C4-2B (cell line): ENCODE results near the gene ZNF318.

Experiments used
- H3K27ac ChIP-seq: fragments of 450-650 bp; 2 replicates; pipeline ENCODE4 v1.5.1; 2017
- ZFX ChIP-seq: fragments of 450-650 bp; IDR thresholded peaks from 2 replicates; pipeline ENCODE4 v1.6.1; 2017
- TF ChIP-seq, protein P1 (sequence below): fragments of 450-650 bp; conservative IDR thresholded peaks from 2 replicates; pipeline ENCODE4 v1.5.1; 2017; ENCODE audit warnings: mild to moderate bottlenecking

The ZNF318 gene

DNA sequence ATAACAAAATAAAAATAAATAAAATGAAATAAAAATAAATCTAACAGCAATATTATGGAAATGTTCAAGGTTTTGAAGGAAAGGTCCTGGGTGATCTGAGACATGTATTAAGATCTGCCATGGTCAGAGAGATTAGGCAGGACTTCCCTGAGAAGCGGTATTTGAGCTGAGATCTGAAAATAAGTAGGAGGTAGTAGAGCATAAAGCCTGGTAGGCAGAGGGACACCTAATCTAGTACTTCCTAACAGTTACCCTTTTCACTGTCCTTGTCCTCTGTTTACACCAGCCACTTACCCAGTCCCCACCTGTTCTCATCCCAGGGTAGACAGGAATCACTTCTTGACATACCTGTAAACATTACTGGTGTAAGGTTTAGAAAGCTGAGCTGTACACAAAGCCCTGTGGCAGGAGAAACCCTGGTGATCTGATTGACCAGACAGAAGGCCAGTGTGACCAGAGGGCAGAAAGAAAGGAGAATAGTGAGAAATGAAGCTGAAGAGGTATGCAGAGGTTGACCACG, 8.3 kb upstream of the ZNF318 start:
- H3K27ac ChIP-seq, result no peak overlapping the region
- TF ChIP-seq, protein P1, sequence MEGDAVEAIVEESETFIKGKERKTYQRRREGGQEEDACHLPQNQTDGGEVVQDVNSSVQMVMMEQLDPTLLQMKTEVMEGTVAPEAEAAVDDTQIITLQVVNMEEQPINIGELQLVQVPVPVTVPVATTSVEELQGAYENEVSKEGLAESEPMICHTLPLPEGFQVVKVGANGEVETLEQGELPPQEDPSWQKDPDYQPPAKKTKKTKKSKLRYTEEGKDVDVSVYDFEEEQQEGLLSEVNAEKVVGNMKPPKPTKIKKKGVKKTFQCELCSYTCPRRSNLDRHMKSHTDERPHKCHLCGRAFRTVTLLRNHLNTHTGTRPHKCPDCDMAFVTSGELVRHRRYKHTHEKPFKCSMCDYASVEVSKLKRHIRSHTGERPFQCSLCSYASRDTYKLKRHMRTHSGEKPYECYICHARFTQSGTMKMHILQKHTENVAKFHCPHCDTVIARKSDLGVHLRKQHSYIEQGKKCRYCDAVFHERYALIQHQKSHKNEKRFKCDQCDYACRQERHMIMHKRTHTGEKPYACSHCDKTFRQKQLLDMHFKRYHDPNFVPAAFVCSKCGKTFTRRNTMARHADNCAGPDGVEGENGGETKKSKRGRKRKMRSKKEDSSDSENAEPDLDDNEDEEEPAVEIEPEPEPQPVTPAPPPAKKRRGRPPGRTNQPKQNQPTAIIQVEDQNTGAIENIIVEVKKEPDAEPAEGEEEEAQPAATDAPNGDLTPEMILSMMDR, result no peak
- no peak for TF ChIP-seq ZFX

DNA sequence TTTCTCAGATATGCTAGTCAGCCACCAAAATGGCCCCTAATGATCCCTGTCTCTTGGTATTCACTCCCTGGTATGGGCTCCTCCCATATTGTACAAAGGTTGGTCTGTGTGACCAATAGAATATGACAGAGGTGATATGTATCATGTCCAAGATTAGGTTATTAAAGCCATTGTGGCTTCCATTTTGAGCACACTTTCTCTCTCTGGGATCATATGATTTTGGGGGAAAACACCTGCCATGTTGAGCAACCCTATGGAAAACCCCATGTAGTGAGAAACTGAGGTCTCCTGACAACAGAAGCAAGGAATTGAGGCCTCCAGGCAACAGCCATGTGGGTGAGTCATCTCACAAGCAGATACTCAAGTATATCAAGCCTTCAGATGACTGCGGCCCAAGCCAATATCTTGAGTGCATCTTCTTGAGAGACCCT, 7.1 kb upstream of the ZNF318 start:
- no peak for TF ChIP-seq ZFX
- TF ChIP-seq, protein P1, result no peak
- H3K27ac ChIP-seq, result no peak overlapping the region

DNA sequence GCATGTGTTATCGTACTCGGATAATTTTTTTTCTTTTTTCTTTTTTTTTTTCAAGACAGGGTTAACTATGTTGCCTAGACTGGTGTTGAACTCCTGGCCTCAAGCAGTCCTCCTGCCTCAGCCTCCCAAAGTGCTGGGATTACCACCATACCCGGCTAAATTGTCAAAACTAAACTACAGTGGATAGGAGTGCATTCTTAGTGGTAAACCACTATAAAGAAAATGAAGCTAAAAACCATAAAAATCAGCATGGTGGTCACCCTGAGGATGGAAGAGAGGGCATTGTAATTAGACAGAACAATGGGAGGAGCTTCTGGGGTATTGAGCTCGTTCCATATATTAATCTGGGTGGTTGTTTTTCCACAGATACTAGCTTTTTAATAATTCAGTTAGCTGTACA, 6.2 kb upstream of the ZNF318 start:
- H3K27ac ChIP-seq, result no peak overlapping the region
- TF ChIP-seq ZFX, result no peak
- TF ChIP-seq, protein P1, result no peak

DNA sequence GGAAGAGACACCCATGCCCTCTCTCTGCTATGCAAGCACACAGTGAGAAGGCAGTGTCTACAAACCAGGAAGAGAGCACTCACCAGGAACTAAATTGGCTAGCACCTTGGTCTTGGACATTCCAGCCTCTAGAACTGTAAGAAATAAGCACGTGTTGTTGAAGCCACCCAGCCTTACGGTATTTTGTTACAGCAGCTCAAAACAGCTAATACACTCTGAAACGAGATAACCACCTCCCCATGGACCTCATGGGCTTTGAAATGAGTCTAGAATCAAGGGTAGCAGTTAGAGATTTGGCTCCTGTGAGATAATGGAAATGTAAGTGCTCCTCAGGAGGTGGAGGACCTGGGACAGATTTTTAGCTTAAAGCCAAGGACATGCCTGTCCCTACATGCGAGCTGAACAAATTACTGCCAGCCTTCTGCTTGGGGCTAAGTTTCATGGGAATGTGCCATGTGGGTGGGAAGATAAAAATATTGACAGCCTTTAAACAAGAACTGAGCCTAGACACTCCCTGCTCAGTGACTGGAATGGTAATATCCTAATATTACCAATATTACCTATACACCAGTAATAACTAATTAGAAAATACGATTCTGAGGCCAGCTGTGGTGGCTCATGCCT, 3.9 kb upstream of the ZNF318 start:
- no peak for TF ChIP-seq ZFX
- TF ChIP-seq, protein P1, result no peak
- no peak overlapping the region for H3K27ac ChIP-seq

DNA sequence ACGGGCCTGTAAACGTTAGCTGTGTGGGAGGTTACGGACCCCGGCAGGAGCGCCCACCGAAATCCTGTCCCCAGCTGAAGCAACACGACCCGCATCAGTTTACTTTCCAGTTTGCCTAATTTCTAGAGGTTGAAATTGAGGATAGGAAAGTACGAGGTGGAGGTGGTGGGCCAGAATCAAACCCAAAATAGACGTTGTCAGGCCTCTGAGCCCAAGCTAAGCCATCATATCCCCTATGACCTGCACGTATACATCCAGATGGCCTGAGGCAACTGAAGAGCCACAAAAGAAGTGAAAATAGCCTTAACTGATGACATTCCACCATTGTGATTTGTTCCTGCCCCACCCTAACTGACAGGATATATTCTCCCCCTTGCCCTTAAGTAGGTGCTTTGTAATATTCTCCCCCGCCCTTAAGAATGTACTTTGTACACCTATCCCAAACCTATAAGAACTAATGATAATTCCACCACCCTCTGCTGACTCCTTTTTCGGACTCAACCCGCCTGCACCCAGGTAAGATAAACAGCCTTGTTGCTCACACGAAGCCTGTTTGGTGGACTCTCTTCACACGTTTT, 645 bp upstream of the ZNF318 start:
- H3K27ac ChIP-seq, result peak overlapping the region; percentile 77

DNA sequence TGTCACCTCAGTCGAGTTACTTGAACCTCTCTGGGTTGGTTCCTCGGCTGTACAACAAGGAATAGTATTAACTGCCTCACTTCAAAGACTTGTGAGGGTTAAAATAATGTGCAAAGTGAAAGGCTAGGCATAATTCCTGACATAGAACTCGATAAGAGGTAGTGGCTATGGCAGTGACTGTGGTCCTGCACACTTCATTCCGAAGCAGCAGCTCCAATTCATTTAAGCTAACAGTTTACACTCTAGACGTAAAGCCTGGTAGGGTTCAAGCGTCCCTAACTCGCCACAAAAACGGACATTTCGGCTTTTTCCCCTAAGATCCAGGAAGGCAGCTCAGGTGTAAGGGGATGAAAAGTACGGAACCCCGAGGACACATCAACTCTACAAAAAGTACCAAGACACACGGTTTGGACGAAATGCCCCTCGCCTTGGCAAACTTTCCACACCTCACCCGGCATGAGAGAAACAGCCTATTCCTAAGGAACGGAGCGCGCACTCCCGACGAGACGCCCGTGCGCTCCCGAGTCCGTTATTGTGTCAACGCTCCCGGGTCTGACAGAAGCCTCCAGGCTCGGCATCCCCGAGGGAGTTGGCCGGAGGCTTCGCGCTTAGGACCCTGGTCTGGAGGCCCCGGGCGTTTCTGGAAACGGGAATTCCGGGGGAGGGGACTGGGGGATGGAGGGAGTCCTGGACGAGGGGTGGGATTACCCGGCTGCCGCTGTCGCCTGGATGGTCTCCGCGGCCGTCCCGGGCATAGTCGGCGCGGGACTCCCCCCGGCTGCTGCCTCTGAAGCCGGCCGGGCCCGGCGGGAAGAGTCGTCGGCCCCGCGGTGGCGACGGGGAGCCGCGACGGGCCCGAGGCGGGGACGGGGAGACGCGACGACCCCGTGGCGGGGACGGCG, 937 bp downstream of the ZNF318 start:
- H3K27ac ChIP-seq, result peak overlapping the region; percentile 77

DNA sequence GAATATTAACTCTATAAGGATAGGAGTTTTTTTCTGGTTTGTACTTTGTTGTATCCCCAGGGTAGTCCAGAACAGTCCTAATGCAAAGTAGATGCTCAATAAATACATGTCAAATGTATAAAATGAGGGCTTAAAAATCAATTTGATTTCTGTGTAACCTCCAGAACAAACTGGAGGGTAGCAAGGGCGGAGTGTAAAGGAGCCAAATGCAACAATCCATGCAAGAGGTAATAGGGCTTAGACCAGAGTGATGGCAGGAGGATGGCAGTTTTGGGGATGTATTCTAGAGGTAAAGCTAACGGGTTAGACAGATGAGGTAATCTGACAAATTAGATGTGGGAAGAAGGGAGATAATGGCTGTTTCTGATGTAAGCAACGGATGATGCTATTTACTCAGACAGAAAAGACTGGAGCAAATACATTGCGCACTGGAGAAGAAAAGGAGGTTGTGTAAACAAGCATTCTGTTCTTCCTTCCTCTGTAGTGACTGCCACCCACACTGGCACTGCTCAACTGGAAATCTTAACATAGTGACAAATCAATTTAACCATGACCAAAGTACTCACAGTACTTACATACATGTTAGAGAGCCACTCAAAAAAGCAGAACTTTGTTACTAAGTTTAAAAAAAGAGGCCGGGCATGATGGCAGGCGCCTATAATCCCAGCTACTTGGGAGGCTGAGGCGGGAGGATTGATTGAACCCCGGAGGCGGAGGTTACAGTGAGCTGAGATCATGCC, 2.0 kb downstream of the ZNF318 start:
- H3K27ac ChIP-seq, result no peak overlapping the region
- TF ChIP-seq ZFX, result no peak
- TF ChIP-seq, protein P1, result no peak

More for the DNA sequence above, 937 bp downstream of the ZNF318 start:
- no peak for TF ChIP-seq ZFX
- TF ChIP-seq, protein P1, result no peak
